Stimulated activated CD4-positive, alpha-beta T cell treated with anti-CD3 and anti-CD28 coated beads, TNF-alpha, amount 100 ng/mL, for 1 hour (primary cell): ENCODE measurements around the gene IQCK.

ENCODE experiments used
- DNase-seq, 3 donors: peaks; one replicate each; pipeline ENCODE4 v3.0.0-alpha.2; 2020; ENCODE audit warnings: low read depth in 3 of 3, low spot score in 1 of 3

Gene IQCK

GRCh38 chr16:19833581-19833980 is 115.5 kb downstream of the IQCK start:
- DNase-seq = no peak

- DNase-seq = no peak
Observed at GRCh38 chr16:19835196-19835595, 117.1 kb downstream of the IQCK start.

- no peak for DNase-seq
Observed at GRCh38 chr16:19835968-19836421, 117.9 kb downstream of the IQCK start.

- DNase-seq = no peak
Observed at GRCh38 chr16:19837331-19837980, 119.4 kb downstream of the IQCK start.

- no peak for DNase-seq
Observed at GRCh38 chr16:19837984-19838707, 120.1 kb downstream of the IQCK start.

- no peak for DNase-seq
Observed at GRCh38 chr16:19840524-19841110, 122.5 kb downstream of the IQCK start.

GRCh38 chr16:19841184-19841583 is 123.1 kb downstream of the IQCK start:
- DNase-seq = no peak

GRCh38 chr16:19842426-19843157 is 124.5 kb downstream of the IQCK start:
- DNase-seq = no peak

GRCh38 chr16:19843371-19843770 is 125.3 kb downstream of the IQCK start:
- no peak for DNase-seq

GRCh38 chr16:19844945-19845641 is 127.0 kb downstream of the IQCK start:
- no peak for DNase-seq

- DNase-seq = no peak
Observed at GRCh38 chr16:19846436-19846835, 128.4 kb downstream of the IQCK start.

GRCh38 chr16:19848756-19849155 is 130.7 kb downstream of the IQCK start:
- DNase-seq = no peak

GRCh38 chr16:19850131-19850817 is 132.2 kb downstream of the IQCK start:
- DNase-seq = no peak

- no peak for DNase-seq
Observed at GRCh38 chr16:19851476-19851875, 133.4 kb downstream of the IQCK start.

- no peak for DNase-seq
Observed at GRCh38 chr16:19853132-19853741, 135.2 kb downstream of the IQCK start.

GRCh38 chr16:19853742-19854542 is 135.9 kb downstream of the IQCK start:
- DNase-seq = no peak

GRCh38 chr16:19854543-19854876 is 136.4 kb downstream of the IQCK start:
- DNase-seq = no peak

GRCh38 chr16:19856120-19856519 is 138.0 kb downstream of the IQCK start:
- DNase-seq = no peak

GRCh38 chr16:19857593-19858339 is 139.7 kb downstream of the IQCK start:
- DNase-seq = no peak
